MM.1S (cell line): ENCODE data around the gene ZNF462.

Experiments used
- DNase-seq: peaks from one replicate; pipeline ENCODE4 v3.0.0-alpha.2; 2015
- H2AFZ ChIP-seq: fragments of 300-600 bp; sonication (generic); 2 replicates; pipeline ENCODE4 v1.6.0; 2016; ENCODE audit warnings: antibody characterized with exemption, low read length
- H3F3A ChIP-seq: fragments of 300-600 bp; sonication (generic); 2 replicates; pipeline ENCODE4 v1.6.1; 2016; ENCODE audit warnings: mild to moderate bottlenecking, antibody characterized with exemption, low read length, moderate library complexity, mixed read lengths; ENCODE audit not compliant: insufficient read depth
- H3K27ac ChIP-seq: fragments of 300-600 bp; sonication (generic); 2 replicates; pipeline ENCODE4 v1.5.1; 2016; ENCODE audit warnings: mild to moderate bottlenecking, low read length
- H3K27me3 ChIP-seq: fragments of 300-600 bp; sonication (generic); replicated peaks from 2 replicates; pipeline ENCODE4 v1.6.0; 2016; ENCODE audit warnings: low read length; ENCODE audit not compliant: insufficient read depth
- H3K36me3 ChIP-seq: fragments of 300-600 bp; sonication (generic); replicated peaks from 2 replicates; pipeline ENCODE4 v1.6.1; 2016; ENCODE audit warnings: mild to moderate bottlenecking, low read length, mixed read lengths; ENCODE audit not compliant: insufficient read depth
- H3K4me1 ChIP-seq: fragments of 300-600 bp; sonication (generic); 2 replicates; pipeline ENCODE4 v1.6.1; 2016; ENCODE audit warnings: low read length, mixed read lengths
- H3K4me2 ChIP-seq: fragments of 300-600 bp; sonication (generic); 2 replicates; pipeline ENCODE4 v1.6.0; 2016; ENCODE audit warnings: low read depth, low read length
- H3K4me3 ChIP-seq: fragments of 300-600 bp; sonication (generic); 2 replicates; pipeline ENCODE4 v1.5.1; 2016; ENCODE audit warnings: low read length, mixed read lengths
- H3K79me2 ChIP-seq: fragments of 300-600 bp; sonication (generic); 2 replicates; pipeline ENCODE4 v1.6.1; 2016; ENCODE audit warnings: mixed run types, low read length, mixed read lengths
- H3K9ac ChIP-seq: fragments of 300-600 bp; sonication (generic); 2 replicates; pipeline ENCODE4 v1.6.1; 2016; ENCODE audit warnings: low read length, mixed read lengths
- H3K9me2 ChIP-seq: fragments of 300-600 bp; sonication (generic); replicated peaks from 2 replicates; pipeline ENCODE4 v1.6.1; 2016; ENCODE audit warnings: mild to moderate bottlenecking, low read length, mixed read lengths; ENCODE audit not compliant: insufficient read depth
- H3K9me3 ChIP-seq: fragments of 300-600 bp; sonication (generic); replicated peaks from 2 replicates; pipeline ENCODE4 v1.6.1; 2016; ENCODE audit warnings: mild to moderate bottlenecking, low read length, mixed read lengths; ENCODE audit not compliant: insufficient read depth
- H4K20me1 ChIP-seq: fragments of 300-600 bp; sonication (generic); 2 replicates; pipeline ENCODE4 v1.6.1; 2016; ENCODE audit warnings: mild to moderate bottlenecking, low read length, moderate library complexity, mixed read lengths; ENCODE audit not compliant: insufficient read depth
- EZH2 ChIP-seq: fragments of 300-600 bp; sonication (generic); optimal IDR thresholded peaks from 2 replicates; pipeline ENCODE3; 2017; ENCODE audit warnings: low read depth, mild to moderate bottlenecking, antibody characterized with exemption, low read length, mixed read lengths
- EZH2phosphoT487 ChIP-seq: fragments of 300-600 bp; sonication (generic); IDR thresholded peaks from 2 replicates; pipeline ENCODE4 v1.6.1; 2018; ENCODE audit warnings: antibody characterized with exemption, low read length
- TF ChIP-seq, protein P1 (sequence below): fragments of 300-600 bp; sonication (generic); IDR thresholded peaks from 2 replicates; pipeline ENCODE4 v1.5.1; 2016; ENCODE audit warnings: antibody characterized with exemption, low read length, mixed read lengths

ZNF462 gene

DNA sequence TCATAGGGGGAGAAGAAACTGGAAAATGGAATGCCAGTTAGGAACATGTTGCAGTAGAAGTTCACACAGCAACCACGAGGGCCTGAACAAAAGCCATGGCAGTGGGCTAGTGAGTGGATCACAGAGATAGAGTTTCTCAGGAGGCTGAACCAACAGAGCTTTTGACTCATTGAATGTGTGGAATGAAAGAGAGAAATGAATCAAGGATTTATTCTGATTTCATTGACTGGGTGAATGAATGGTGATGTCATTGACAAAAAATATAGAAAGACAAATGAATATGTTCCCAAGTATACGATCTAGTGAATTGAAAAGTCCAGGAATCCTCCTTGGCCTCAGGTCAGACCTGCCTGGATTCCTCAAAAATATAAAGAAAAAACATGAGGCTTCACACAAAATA, 99.2 kb downstream of the ZNF462 start:
- Histone ChIP-seq H3K9me3 (no peaks in the 10 kb centered on the region), H3K9me2 (no peaks in the 10 kb centered on the region), H3K4me2 (no peak overlapping the region), H4K20me1 (no peaks in the 10 kb centered on the region), H3F3A (peaks cover 5% of the 10 kb centered on the region), H3K36me3 (no peaks in the 10 kb centered on the region), H2AFZ (no peak overlapping the region), H3K27ac (no peak overlapping the region), H3K79me2 (no peaks in the 10 kb centered on the region), H3K4me1 (peaks cover 6% of the 10 kb centered on the region), H3K4me3 (no peak overlapping the region), H3K27me3 (no peaks in the 10 kb centered on the region), H3K9ac (no peak overlapping the region)
- TF ChIP-seq EZH2 (no peak), EZH2phosphoT487 (no peak)
- TF ChIP-seq, protein P1, sequence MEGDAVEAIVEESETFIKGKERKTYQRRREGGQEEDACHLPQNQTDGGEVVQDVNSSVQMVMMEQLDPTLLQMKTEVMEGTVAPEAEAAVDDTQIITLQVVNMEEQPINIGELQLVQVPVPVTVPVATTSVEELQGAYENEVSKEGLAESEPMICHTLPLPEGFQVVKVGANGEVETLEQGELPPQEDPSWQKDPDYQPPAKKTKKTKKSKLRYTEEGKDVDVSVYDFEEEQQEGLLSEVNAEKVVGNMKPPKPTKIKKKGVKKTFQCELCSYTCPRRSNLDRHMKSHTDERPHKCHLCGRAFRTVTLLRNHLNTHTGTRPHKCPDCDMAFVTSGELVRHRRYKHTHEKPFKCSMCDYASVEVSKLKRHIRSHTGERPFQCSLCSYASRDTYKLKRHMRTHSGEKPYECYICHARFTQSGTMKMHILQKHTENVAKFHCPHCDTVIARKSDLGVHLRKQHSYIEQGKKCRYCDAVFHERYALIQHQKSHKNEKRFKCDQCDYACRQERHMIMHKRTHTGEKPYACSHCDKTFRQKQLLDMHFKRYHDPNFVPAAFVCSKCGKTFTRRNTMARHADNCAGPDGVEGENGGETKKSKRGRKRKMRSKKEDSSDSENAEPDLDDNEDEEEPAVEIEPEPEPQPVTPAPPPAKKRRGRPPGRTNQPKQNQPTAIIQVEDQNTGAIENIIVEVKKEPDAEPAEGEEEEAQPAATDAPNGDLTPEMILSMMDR: no peak
- no peak for DNase-seq

DNA sequence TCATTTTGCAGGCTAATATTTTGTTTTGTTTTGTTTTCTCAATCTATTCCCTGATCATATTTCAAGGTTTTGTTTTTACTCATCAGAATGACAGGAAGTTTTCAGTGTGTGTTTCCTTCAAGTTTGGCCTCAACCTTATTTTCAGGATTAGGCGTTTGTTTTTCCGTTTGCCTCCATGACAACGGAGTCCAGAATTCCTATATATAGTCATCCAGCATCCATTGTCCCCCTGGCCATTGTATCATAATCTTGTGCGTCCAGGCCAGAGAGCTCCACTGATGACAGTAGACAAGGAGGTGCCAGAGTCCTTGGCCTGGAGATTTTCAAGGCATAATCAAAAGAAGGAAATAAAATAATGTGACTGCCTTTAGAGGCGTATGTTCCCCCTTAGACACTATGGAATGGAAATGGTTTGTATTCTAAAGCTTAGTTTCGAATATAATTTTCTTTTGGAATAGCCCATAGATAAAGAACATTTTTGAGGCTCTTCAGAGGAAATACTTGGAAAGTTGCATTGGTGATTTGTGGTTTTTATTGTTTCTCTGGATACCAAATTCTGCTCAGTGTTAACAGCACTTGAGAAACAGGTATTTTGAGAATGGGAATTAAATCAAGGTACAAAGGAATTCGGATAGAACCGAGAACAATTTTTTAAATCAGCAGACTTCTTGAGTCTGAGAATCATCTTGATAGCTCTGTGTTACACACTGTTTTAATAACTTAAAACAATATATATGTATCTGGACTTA, 99.8 kb downstream of the ZNF462 start:
- Histone ChIP-seq H3K27me3 (no peaks in the 10 kb centered on the region), H3K4me3 (no peak overlapping the region), H3K36me3 (no peaks in the 10 kb centered on the region), H4K20me1 (no peaks in the 10 kb centered on the region), H3K4me2 (no peak overlapping the region), H3F3A (peaks cover 5% of the 10 kb centered on the region), H2AFZ (no peak overlapping the region), H3K79me2 (no peaks in the 10 kb centered on the region), H3K4me1 (peaks cover 6% of the 10 kb centered on the region), H3K27ac (no peak overlapping the region), H3K9me3 (no peaks in the 10 kb centered on the region), H3K9me2 (no peaks in the 10 kb centered on the region), H3K9ac (no peak overlapping the region)
- TF ChIP-seq EZH2 (no peak), EZH2phosphoT487 (no peak)
- TF ChIP-seq, protein P1: no peak
- DNase-seq: no peak

DNA sequence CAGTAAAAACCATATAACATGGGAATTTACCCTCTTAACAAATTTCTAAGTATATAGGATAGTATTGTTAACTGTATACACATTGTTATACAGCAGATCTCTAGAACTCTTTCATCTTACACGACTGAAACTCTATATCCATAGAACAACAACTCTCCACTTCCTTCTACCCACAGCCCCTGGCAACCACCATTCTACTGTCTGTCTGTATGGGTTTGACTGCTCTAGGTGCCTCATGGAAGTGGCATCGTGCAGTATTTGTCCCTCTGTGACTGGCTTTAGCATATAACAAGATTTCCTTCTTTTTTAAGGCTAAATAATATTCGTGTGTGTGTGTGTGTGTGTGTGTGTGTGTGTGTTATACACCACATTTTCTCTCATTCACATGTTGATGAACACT, 100.7 kb downstream of the ZNF462 start:
- Histone ChIP-seq H3K4me1 (peaks cover 6% of the 10 kb centered on the region), H4K20me1 (no peaks in the 10 kb centered on the region), H3K79me2 (no peaks in the 10 kb centered on the region), H3K27ac (no peak overlapping the region), H3K9ac (no peak overlapping the region), H3F3A (peaks cover 5% of the 10 kb centered on the region), H3K36me3 (no peaks in the 10 kb centered on the region), H3K27me3 (no peaks in the 10 kb centered on the region), H3K4me3 (no peak overlapping the region), H3K9me2 (no peaks in the 10 kb centered on the region), H3K9me3 (no peaks in the 10 kb centered on the region), H3K4me2 (peak overlapping the region; percentile 28; the same call in 1 of the 2 replicates), H2AFZ (no peak overlapping the region)
- TF ChIP-seq, protein P1: no peak
- TF ChIP-seq EZH2 (no peak), EZH2phosphoT487 (no peak)
- no peak for DNase-seq
